ENCODE data around the gene AOC2.
"Not testable (repeated sequence)": the region's sequence is repeated elsewhere in the genome, so short reads cannot be mapped to it uniquely, and the experiment has no call there.

AOC2 gene

GRCh38 chr17:42877037-42877436, 32.7 kb downstream of the AOC2 start:
- Mint-ChIP-seq H3K27ac (no peak overlapping the region), H3K4me3 (no peak overlapping the region), H3K27me3 (ENCODE audit: low read depth, poor library complexity) (peaks cover 76% of the 10 kb centered on the region), H3K36me3 (ENCODE audit: low read depth) (no peaks in the 10 kb centered on the region), H3K4me1 (peaks cover 16% of the 10 kb centered on the region), H3K9me3 (peaks cover 4% of the 10 kb centered on the region)
- no peak for DNase-seq
- no peak for TF ChIP-seq CTCF (IDR thresholded peaks at IDR 0.05)

GRCh38 chr17:42878123-42878880, 33.9 kb downstream of the AOC2 start:
- Mint-ChIP-seq H3K36me3 (ENCODE audit: low read depth) (no peaks in the 10 kb centered on the region), H3K27ac (no peak overlapping the region), H3K27me3 (ENCODE audit: low read depth, poor library complexity) (peaks cover 68% of the 10 kb centered on the region), H3K4me3 (no peak overlapping the region), H3K4me1 (peaks cover 16% of the 10 kb centered on the region), H3K9me3 (no peaks in the 10 kb centered on the region)
- no peak for TF ChIP-seq CTCF (IDR thresholded peaks at IDR 0.05)
- peak; percentile 55 for DNase-seq

- H3K27me3 Mint-ChIP-seq (ENCODE audit: low read depth, poor library complexity): peaks cover 63% of the 10 kb centered on the region
- H3K4me1 Mint-ChIP-seq: peaks cover 16% of the 10 kb centered on the region
- no peak overlapping the region for H3K4me3 Mint-ChIP-seq
- no peak for DNase-seq
- no peak for TF ChIP-seq CTCF (IDR thresholded peaks at IDR 0.05)
- H3K27ac Mint-ChIP-seq: no peak overlapping the region
- H3K36me3 Mint-ChIP-seq (ENCODE audit: low read depth): no peaks in the 10 kb centered on the region
- no peaks in the 10 kb centered on the region for H3K9me3 Mint-ChIP-seq
These were observed 34.7 kb downstream of the AOC2 start for GRCh38 chr17:42878924-42879595.

GRCh38 chr17:42879596-42879985, 35.2 kb downstream of the AOC2 start:
- H3K27me3 Mint-ChIP-seq (ENCODE audit: low read depth, poor library complexity): peaks cover 67% of the 10 kb centered on the region
- H3K27ac Mint-ChIP-seq: no peak overlapping the region
- H3K4me1 Mint-ChIP-seq: peaks cover 16% of the 10 kb centered on the region
- no peaks in the 10 kb centered on the region for H3K9me3 Mint-ChIP-seq
- H3K36me3 Mint-ChIP-seq (ENCODE audit: low read depth): no peaks in the 10 kb centered on the region
- TF ChIP-seq CTCF (IDR thresholded peaks at IDR 0.05): no peak
- no peak for DNase-seq
- no peak overlapping the region for H3K4me3 Mint-ChIP-seq

- Mint-ChIP-seq H3K36me3 (ENCODE audit: low read depth) (no peaks in the 10 kb centered on the region), H3K27me3 (ENCODE audit: low read depth, poor library complexity) (peaks cover 57% of the 10 kb centered on the region), H3K4me1 (peaks cover 16% of the 10 kb centered on the region), H3K27ac (no peak overlapping the region), H3K9me3 (no peaks in the 10 kb centered on the region), H3K4me3 (no peak overlapping the region)
- TF ChIP-seq CTCF (IDR thresholded peaks at IDR 0.05): no peak
- no peak for DNase-seq
These were observed 36.5 kb downstream of the AOC2 start for GRCh38 chr17:42880776-42881310.

GRCh38 chr17:42881706-42882105, 37.3 kb downstream of the AOC2 start:
- peaks cover 19% of the 10 kb centered on the region for H3K4me1 Mint-ChIP-seq
- H3K4me3 Mint-ChIP-seq; H3K36me3 Mint-ChIP-seq (ENCODE audit: low read depth); DNase-seq; H3K9me3 Mint-ChIP-seq; H3K27ac Mint-ChIP-seq: not testable (repeated sequence)
- H3K27me3 Mint-ChIP-seq (ENCODE audit: low read depth, poor library complexity): peaks cover 58% of the 10 kb centered on the region
